ENCODE results near the gene CEMIP. TPM values are rescaled to one million over a fixed set of nuclear protein-coding genes. Genes with fewer than 3 reads are reported as not detected.

CEMIP gene
- polyA plus RNA-seq, 1 experiment: 725 TPM

DNA sequence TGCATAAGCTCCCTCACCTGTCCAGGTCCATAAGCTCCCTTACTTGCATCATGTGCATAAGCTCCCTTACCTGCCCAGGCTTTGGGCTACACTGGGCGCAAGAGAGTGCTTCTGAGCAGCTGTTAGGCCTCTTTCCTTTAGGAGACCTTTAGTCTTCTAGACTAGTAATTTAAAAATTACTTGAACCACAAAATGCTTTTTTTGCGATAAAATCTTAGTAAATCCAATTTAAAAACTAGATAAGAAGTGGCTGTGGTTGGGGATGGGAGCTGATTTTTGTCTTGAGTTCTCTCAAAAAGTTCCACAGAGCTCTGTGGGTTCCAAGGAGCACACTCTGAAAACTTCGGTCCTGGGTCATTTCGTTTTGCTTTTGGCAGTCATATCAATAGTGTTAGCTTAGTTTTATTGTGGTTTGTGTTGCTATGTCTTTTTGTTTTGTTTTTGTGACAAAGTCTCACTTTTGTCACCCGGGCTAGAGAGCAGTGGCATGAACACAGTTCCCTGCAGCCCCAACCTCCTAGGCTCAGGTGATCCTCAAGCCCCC, 6.7 kb downstream of the CEMIP start:
- Histone ChIP-seq H3K4me3 (ENCODE audit: low read depth, low read length) (peak overlapping the region; percentile 7), H3K27me3 (ENCODE audit: control insufficient read depth, insufficient read depth, low read length) (no peaks in the 10 kb centered on the region), H3K36me3 (ENCODE audit: control insufficient read depth, insufficient read depth, low read length) (peaks cover 53% of the 10 kb centered on the region)
- CTCF ChIA-PET: interaction anchor here (0.9 to 2.9 kb wide), 6 partner anchors 8 to 332 kb away, joined by 3 to 11 read pairs (median 4); no protein-coding TSS in a partner anchor
- no peak for DNase-seq (ENCODE audit: low read depth)
- POLR2A ChIA-PET: interaction anchor here (0.6 kb wide), 1 partner anchor 308 kb away, joined by 5 read pairs; no protein-coding TSS in a partner anchor
- TF ChIP-seq, protein P1, sequence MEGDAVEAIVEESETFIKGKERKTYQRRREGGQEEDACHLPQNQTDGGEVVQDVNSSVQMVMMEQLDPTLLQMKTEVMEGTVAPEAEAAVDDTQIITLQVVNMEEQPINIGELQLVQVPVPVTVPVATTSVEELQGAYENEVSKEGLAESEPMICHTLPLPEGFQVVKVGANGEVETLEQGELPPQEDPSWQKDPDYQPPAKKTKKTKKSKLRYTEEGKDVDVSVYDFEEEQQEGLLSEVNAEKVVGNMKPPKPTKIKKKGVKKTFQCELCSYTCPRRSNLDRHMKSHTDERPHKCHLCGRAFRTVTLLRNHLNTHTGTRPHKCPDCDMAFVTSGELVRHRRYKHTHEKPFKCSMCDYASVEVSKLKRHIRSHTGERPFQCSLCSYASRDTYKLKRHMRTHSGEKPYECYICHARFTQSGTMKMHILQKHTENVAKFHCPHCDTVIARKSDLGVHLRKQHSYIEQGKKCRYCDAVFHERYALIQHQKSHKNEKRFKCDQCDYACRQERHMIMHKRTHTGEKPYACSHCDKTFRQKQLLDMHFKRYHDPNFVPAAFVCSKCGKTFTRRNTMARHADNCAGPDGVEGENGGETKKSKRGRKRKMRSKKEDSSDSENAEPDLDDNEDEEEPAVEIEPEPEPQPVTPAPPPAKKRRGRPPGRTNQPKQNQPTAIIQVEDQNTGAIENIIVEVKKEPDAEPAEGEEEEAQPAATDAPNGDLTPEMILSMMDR (IDR thresholded peaks at IDR 0.05; ENCODE audit: insufficient read depth, low read depth, low read length): no peak

- POLR2A ChIA-PET: no interaction called here
These were observed 8.1 kb downstream of the CEMIP start for GRCh38 chr15:80787316-80787715.

GRCh38 chr15:80788536-80788935, 9.4 kb downstream of the CEMIP start:
- no peak for DNase-seq (ENCODE audit: low read depth)
- peaks cover 56% of the 10 kb centered on the region for H3K36me3 ChIP-seq (ENCODE audit: control insufficient read depth, insufficient read depth, low read length)

More at GRCh38 chr15:80787316-80787715, 8.1 kb downstream of the CEMIP start:
- DNase-seq (ENCODE audit: low read depth): no peak
- TF ChIP-seq, protein P1 (IDR thresholded peaks at IDR 0.05; ENCODE audit: insufficient read depth, low read depth, low read length): peak; percentile 33; the same call in 1 of the 2 replicates
- H3K27me3 ChIP-seq (ENCODE audit: control insufficient read depth, insufficient read depth, low read length): no peaks in the 10 kb centered on the region
- H3K4me3 ChIP-seq (ENCODE audit: low read depth, low read length): no peak overlapping the region
- H3K36me3 ChIP-seq (ENCODE audit: control insufficient read depth, insufficient read depth, low read length): peaks cover 59% of the 10 kb centered on the region
- CTCF ChIA-PET: interaction anchor here (0.9 to 2.9 kb wide), 4 partner anchors 9 to 333 kb away, joined by 3 to 11 read pairs (median 3); no protein-coding TSS in a partner anchor

GRCh38 chr15:80789296-80789695, 10.1 kb downstream of the CEMIP start:
- Histone ChIP-seq H3K27me3 (ENCODE audit: control insufficient read depth, insufficient read depth, low read length) (no peaks in the 10 kb centered on the region), H3K36me3 (ENCODE audit: control insufficient read depth, insufficient read depth, low read length) (peaks cover 54% of the 10 kb centered on the region), H3K4me3 (ENCODE audit: low read depth, low read length) (no peak overlapping the region)
- TF ChIP-seq, protein P1 (IDR thresholded peaks at IDR 0.05; ENCODE audit: insufficient read depth, low read depth, low read length): no peak
- peak; percentile 57 for DNase-seq (ENCODE audit: low read depth)
- ChIA-PET POLR2A (interaction anchor here (0.8 kb wide), 1 partner anchor 222 kb away, joined by 4 read pairs; no protein-coding TSS in a partner anchor), CTCF (interaction anchor here (1.3 to 1.7 kb wide), 2 partner anchors 10 to 12 kb away, joined by 3 to 5 read pairs; partner anchors contain the start of gene CEMIP)

More at GRCh38 chr15:80788536-80788935, 9.4 kb downstream of the CEMIP start:
- CTCF ChIA-PET: interaction anchor here (1.7 kb wide), 1 partner anchor 9 kb away, joined by 5 read pairs; the partner anchor contains the start of gene CEMIP
- POLR2A ChIA-PET: interaction anchor here (0.7 to 0.9 kb wide), 3 partner anchors 9 to 375 kb away, joined by 3 to 14 read pairs (median 5); no protein-coding TSS in a partner anchor
- TF ChIP-seq, protein P1 (IDR thresholded peaks at IDR 0.05; ENCODE audit: insufficient read depth, low read depth, low read length): no peak
- H3K27me3 ChIP-seq (ENCODE audit: control insufficient read depth, insufficient read depth, low read length): no peaks in the 10 kb centered on the region
- no peak overlapping the region for H3K4me3 ChIP-seq (ENCODE audit: low read depth, low read length)

GRCh38 chr15:80789796-80790195, 10.6 kb downstream of the CEMIP start:
- TF ChIP-seq, protein P1 (IDR thresholded peaks at IDR 0.05; ENCODE audit: insufficient read depth, low read depth, low read length): no peak
- CTCF ChIA-PET: interaction anchor here (0.6 to 1.7 kb wide), 3 partner anchors 10 to 16 kb away, joined by 3 to 5 read pairs (median 3); partner anchors contain the start of gene CEMIP
- no peak overlapping the region for H3K4me3 ChIP-seq (ENCODE audit: low read depth, low read length)
- POLR2A ChIA-PET: interaction anchor here (0.8 kb wide), 1 partner anchor 223 kb away, joined by 4 read pairs; no protein-coding TSS in a partner anchor
- H3K27me3 ChIP-seq (ENCODE audit: control insufficient read depth, insufficient read depth, low read length): no peaks in the 10 kb centered on the region
- no peak for DNase-seq (ENCODE audit: low read depth)
- H3K36me3 ChIP-seq (ENCODE audit: control insufficient read depth, insufficient read depth, low read length): peaks cover 51% of the 10 kb centered on the region

Measured in BJ (cell line).